Measurements from ENCODE around the gene AUH. TPM values are rescaled to one million over a fixed set of nuclear protein-coding genes. Genes with fewer than 3 reads are reported as not detected.

AUH gene
- total RNA-seq, 2 experiments from 2014 or later = 16.9 to 24.5 TPM

- no peak for DNase-seq (ENCODE audit: low spot score)
Observed at GRCh38 chr9:91207397-91207728, 154.4 kb downstream of the AUH start.

GRCh38 chr9:91206806-91207205 is 154.9 kb downstream of the AUH start:
- no peak for TF ChIP-seq CTCF (conservative IDR thresholded peaks at IDR 0.05; ENCODE audit: low read length)
- no peak for TF ChIP-seq EZH2phosphoT487 (IDR thresholded peaks at IDR 0.05; ENCODE audit: borderline replicate concordance, low read depth, low read length)
- DNase-seq (ENCODE audit: low spot score) = no peak
- intact Hi-C loops (cut with micrococcal nuclease; ENCODE audit: unreplicated experiment) = loop anchor here (5.0 kb wide), 1 partner anchor 155 kb away; the partner anchor contains the start of gene AUH
- Histone ChIP-seq H3K79me2 (ENCODE audit: insufficient read depth, low read depth, low read length) (no peaks in the 10 kb centered on the region), H3K27ac (ENCODE audit: low read depth, low read length, poor library complexity, severe bottlenecking) (peak overlapping the region; percentile 95), H3K36me3 (ENCODE audit: insufficient read depth, low read length) (no peaks in the 10 kb centered on the region; the same call in 1 of the 2 replicates), H3K4me2 (ENCODE audit: low read length) (peak overlapping the region; percentile 83), H3K4me3 (ENCODE audit: low read depth, low read length, poor library complexity, severe bottlenecking) (no peak overlapping the region), H4K20me1 (ENCODE audit: insufficient read depth, low read length) (no peaks in the 10 kb centered on the region), H2AFZ (ENCODE audit: low read length) (no peak overlapping the region; the same call in 1 of the 2 replicates), H3K9me3 (ENCODE audit: low read length) (peaks cover 10% of the 10 kb centered on the region; the same call in 1 of the 2 replicates), H3K9me2 (ENCODE audit: insufficient read depth, low read length) (no peaks in the 10 kb centered on the region), H3K4me1 (ENCODE audit: insufficient read depth, low read length, poor library complexity, severe bottlenecking) (peaks cover 36% of the 10 kb centered on the region)
- POLR2A ChIA-PET = no interaction called here
- CTCF ChIA-PET (ENCODE audit: unreplicated experiment) = interaction anchor here (1.1 kb wide), 1 partner anchor 113 kb away, joined by 3 read pairs; no protein-coding TSS in a partner anchor
- no TSS peak for BruUV-seq (replicated peaks)

More at GRCh38 chr9:91207397-91207728, 154.4 kb downstream of the AUH start:
- BruUV-seq (replicated peaks) = no TSS peak
- peak overlapping the region; percentile 51 for H3K4me3 ChIP-seq (ENCODE audit: low read depth, low read length, poor library complexity, severe bottlenecking)
- no peaks in the 10 kb centered on the region for H4K20me1 ChIP-seq (ENCODE audit: insufficient read depth, low read length)
- intact Hi-C loops (cut with micrococcal nuclease; ENCODE audit: unreplicated experiment) = loop anchor here (5.0 kb wide), 1 partner anchor 155 kb away; the partner anchor contains the start of gene AUH
- H3K27ac ChIP-seq (ENCODE audit: low read depth, low read length, poor library complexity, severe bottlenecking) = peak overlapping the region; percentile 95
- H3K9me2 ChIP-seq (ENCODE audit: insufficient read depth, low read length) = no peaks in the 10 kb centered on the region
- H3K36me3 ChIP-seq (ENCODE audit: insufficient read depth, low read length) = no peaks in the 10 kb centered on the region; the same call in 1 of the 2 replicates
- POLR2A ChIA-PET = interaction anchor here (1.0 to 2.6 kb wide), 5 partner anchors 8 to 154 kb away, joined by 4 to 19 read pairs (median 5); no protein-coding TSS in a partner anchor
- H3K4me1 ChIP-seq (ENCODE audit: insufficient read depth, low read length, poor library complexity, severe bottlenecking) = peaks cover 41% of the 10 kb centered on the region
- no peaks in the 10 kb centered on the region for H3K79me2 ChIP-seq (ENCODE audit: insufficient read depth, low read depth, low read length)
- H2AFZ ChIP-seq (ENCODE audit: low read length) = peak overlapping the region; percentile 92
- H3K4me2 ChIP-seq (ENCODE audit: low read length) = peak overlapping the region; percentile 83
- CTCF ChIA-PET (ENCODE audit: unreplicated experiment) = interaction anchor here (1.1 kb wide), 1 partner anchor 114 kb away, joined by 3 read pairs; no protein-coding TSS in a partner anchor
- peaks cover 10% of the 10 kb centered on the region; the same call in 1 of the 2 replicates for H3K9me3 ChIP-seq (ENCODE audit: low read length)
- no peak for TF ChIP-seq EZH2phosphoT487 (IDR thresholded peaks at IDR 0.05; ENCODE audit: borderline replicate concordance, low read depth, low read length)
- TF ChIP-seq CTCF (conservative IDR thresholded peaks at IDR 0.05; ENCODE audit: low read length) = no peak

GRCh38 chr9:91202736-91203283 is 158.9 kb downstream of the AUH start:
- intact Hi-C loops (cut with micrococcal nuclease; ENCODE audit: unreplicated experiment) = no loop called here
- ChIA-PET CTCF (ENCODE audit: unreplicated experiment) (no interaction called here), POLR2A (interaction anchor here (1.0 kb wide), 1 partner anchor 20 kb away, joined by 3 read pairs; no protein-coding TSS in a partner anchor)
- H3K4me3 ChIP-seq (ENCODE audit: low read depth, low read length, poor library complexity, severe bottlenecking) = no peak overlapping the region
- DNase-seq (ENCODE audit: low spot score) = no peak
- peaks cover 22% of the 10 kb centered on the region for H3K4me1 ChIP-seq (ENCODE audit: insufficient read depth, low read length, poor library complexity, severe bottlenecking)
- peaks cover 5% of the 10 kb centered on the region; the same call in 1 of the 2 replicates for H3K9me3 ChIP-seq (ENCODE audit: low read length)
- no peaks in the 10 kb centered on the region for H3K79me2 ChIP-seq (ENCODE audit: insufficient read depth, low read depth, low read length)
- H3K4me2 ChIP-seq (ENCODE audit: low read length) = no peak overlapping the region
- no peak overlapping the region for H3K27ac ChIP-seq (ENCODE audit: low read depth, low read length, poor library complexity, severe bottlenecking)
- H4K20me1 ChIP-seq (ENCODE audit: insufficient read depth, low read length) = no peaks in the 10 kb centered on the region
- BruUV-seq (replicated peaks) = no TSS peak
- H2AFZ ChIP-seq (ENCODE audit: low read length) = no peak overlapping the region
- H3K9me2 ChIP-seq (ENCODE audit: insufficient read depth, low read length) = no peaks in the 10 kb centered on the region
- no peak for TF ChIP-seq CTCF (conservative IDR thresholded peaks at IDR 0.05; ENCODE audit: low read length)
- H3K36me3 ChIP-seq (ENCODE audit: insufficient read depth, low read length) = no peaks in the 10 kb centered on the region; the same call in 1 of the 2 replicates
